Measurements from ENCODE around the gene MROH8. TPM values are rescaled to one million over a fixed set of nuclear protein-coding genes. Genes with fewer than 3 reads are reported as not detected.

Gene MROH8
- polyA plus RNA-seq, 1 donor from 2014 or later = 3.2 TPM

DNA sequence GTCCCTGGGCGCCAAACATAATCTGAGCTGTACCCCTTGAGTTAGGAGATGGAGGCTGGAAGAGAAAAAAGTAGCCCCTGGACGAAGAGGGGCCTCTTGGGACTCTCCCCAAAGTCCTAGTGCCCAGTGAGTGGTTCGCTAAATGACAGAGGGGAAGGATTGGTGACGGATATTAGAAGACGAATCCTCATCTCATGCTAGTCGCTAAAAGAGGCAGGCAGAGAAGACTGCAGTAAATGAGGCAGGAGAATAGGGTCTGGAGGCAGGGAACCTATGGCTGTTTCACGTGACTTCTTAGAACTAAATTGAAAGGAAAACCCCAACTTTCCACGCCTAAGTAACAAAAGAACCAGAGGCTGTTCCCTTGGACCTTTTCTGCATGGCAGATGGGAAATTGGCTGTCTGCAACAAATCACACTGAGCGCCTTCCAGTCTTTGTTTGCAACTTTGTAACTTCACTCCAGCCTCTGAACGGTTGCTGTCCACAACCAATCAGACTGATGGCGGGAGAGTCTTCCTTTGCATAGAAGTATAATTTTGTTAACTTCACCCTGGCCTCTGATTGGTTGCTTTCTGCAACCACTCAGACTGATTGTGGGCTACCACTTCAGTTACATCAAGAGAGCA, 82.8 kb downstream of the MROH8 start:
- Histone ChIP-seq H3K36me3 (ENCODE audit: insufficient read depth, low read length) (no peaks in the 10 kb centered on the region), H3F3A (ENCODE audit: insufficient read depth, low read length, poor library complexity, severe bottlenecking) (no peaks in the 10 kb centered on the region), H3K4me2 (ENCODE audit: low read length) (no peak overlapping the region), H3K4me3 (ENCODE audit: low read length) (peak overlapping the region; percentile 88), H3K27ac (ENCODE audit: low read length) (no peak overlapping the region), H3K27me3 (ENCODE audit: insufficient read depth, low read depth, low read length) (no peaks in the 10 kb centered on the region), H4K20me1 (ENCODE audit: insufficient read depth) (no peaks in the 10 kb centered on the region), H3K9me3 (ENCODE audit: low read length) (no peaks in the 10 kb centered on the region), H3K9ac (ENCODE audit: low read length) (peak overlapping the region; percentile 78), H3K79me2 (replicated peaks; ENCODE audit: insufficient read depth, low read length) (peaks cover 6% of the 10 kb centered on the region), H3K9me2 (ENCODE audit: insufficient read depth, low read length) (no peaks in the 10 kb centered on the region), H2AFZ (ENCODE audit: low read depth, low read length) (peak overlapping the region; percentile 91)
- TF ChIP-seq MXI1 (conservative IDR thresholded peaks at IDR 0.05; ENCODE audit: poor library complexity, severe bottlenecking) = no peak
- no peak for TF ChIP-seq POLR2AphosphoS5 (IDR thresholded peaks at IDR 0.05)
- no peak for TF ChIP-seq SMC3 (conservative IDR thresholded peaks at IDR 0.05; ENCODE audit: poor library complexity)
- no peak for TF ChIP-seq RAD21 (conservative IDR thresholded peaks at IDR 0.05)
- no peak for TF ChIP-seq EZH2 (IDR thresholded peaks at IDR 0.05; ENCODE audit: borderline replicate concordance, insufficient read depth, low read length, poor library complexity, severe bottlenecking)
- no peak for TF ChIP-seq EP300 (conservative IDR thresholded peaks at IDR 0.05; ENCODE audit: poor library complexity, severe bottlenecking)

DNA sequence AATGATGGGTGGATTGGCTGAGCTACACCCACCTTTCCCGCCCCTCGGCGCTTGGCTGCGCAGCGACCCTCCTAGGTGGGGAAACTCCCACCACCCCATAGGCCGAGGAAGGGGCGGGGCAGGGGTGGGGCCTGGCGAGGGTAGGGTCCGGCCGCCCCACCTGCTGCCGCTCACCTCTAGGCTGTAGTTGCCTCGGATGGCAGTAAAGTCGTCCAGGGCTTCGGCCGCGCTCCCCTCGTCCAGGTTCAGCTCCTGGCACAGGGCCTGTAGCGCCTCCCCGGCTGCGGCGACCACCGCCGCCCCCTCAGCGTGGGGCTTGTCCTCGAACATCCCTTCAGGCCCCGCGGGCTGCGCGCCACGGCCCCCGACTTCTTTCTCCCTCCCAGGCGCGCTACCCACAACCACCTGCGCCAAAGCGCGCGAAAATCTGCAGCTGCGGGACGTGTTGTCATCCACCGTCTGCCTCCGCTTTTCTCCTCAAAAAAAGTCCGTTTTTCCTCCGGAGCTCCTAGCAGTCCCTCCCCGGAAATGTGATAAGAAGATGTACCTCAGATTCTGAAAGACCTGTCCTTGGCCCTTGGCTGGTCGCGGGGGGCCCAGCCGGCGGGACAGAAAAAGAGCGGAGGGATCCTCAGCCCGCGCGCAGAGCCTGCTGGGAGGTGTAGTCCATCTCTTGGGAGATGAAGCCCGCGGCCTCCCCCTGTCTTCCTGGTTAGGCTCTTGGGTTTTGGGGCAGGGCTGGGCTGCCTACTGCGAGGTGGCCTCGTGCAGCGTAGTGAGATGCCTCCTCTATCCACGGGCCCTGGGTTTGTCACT, 83.5 kb downstream of the MROH8 start, which contains the start of gene RBL1:
TSS of gene RBL1 (minus strand) at position 399 of the 816 bp plus-strand sequence. CDS start at position 330, 69 bp downstream.
- Histone ChIP-seq H3K4me2 (ENCODE audit: low read length) (peak within 1 kb of the TSS; percentile 79), H3F3A (ENCODE audit: insufficient read depth, low read length, poor library complexity, severe bottlenecking) (no peaks in the 10 kb centered on the region), H2AFZ (ENCODE audit: low read depth, low read length) (peak within 1 kb of the TSS; percentile 91), H3K9ac (ENCODE audit: low read length) (peak within 1 kb of the TSS; percentile 78), H3K36me3 (ENCODE audit: insufficient read depth, low read length) (no peaks in the 10 kb centered on the region), H3K79me2 (replicated peaks; ENCODE audit: insufficient read depth, low read length) (peaks cover 6% of the 10 kb centered on the region), H3K4me3 (ENCODE audit: low read length) (peak within 1 kb of the TSS; percentile 88), H4K20me1 (ENCODE audit: insufficient read depth) (no peaks in the 10 kb centered on the region), H3K9me3 (ENCODE audit: low read length) (no peaks in the 10 kb centered on the region), H3K27ac (ENCODE audit: low read length) (peak within 1 kb of the TSS; percentile 65), H3K9me2 (ENCODE audit: insufficient read depth, low read length) (no peaks in the 10 kb centered on the region), H3K27me3 (ENCODE audit: insufficient read depth, low read depth, low read length) (no peaks in the 10 kb centered on the region)
- TF ChIP-seq, protein P1, sequence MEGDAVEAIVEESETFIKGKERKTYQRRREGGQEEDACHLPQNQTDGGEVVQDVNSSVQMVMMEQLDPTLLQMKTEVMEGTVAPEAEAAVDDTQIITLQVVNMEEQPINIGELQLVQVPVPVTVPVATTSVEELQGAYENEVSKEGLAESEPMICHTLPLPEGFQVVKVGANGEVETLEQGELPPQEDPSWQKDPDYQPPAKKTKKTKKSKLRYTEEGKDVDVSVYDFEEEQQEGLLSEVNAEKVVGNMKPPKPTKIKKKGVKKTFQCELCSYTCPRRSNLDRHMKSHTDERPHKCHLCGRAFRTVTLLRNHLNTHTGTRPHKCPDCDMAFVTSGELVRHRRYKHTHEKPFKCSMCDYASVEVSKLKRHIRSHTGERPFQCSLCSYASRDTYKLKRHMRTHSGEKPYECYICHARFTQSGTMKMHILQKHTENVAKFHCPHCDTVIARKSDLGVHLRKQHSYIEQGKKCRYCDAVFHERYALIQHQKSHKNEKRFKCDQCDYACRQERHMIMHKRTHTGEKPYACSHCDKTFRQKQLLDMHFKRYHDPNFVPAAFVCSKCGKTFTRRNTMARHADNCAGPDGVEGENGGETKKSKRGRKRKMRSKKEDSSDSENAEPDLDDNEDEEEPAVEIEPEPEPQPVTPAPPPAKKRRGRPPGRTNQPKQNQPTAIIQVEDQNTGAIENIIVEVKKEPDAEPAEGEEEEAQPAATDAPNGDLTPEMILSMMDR (IDR thresholded peaks at IDR 0.05; ENCODE audit: poor library complexity, severe bottlenecking) = peak; percentile 64
- TF ChIP-seq RAD21 (conservative IDR thresholded peaks at IDR 0.05) (no peak), MXI1 (conservative IDR thresholded peaks at IDR 0.05; ENCODE audit: poor library complexity, severe bottlenecking) (peak; percentile 83), TAF1 (IDR thresholded peaks at IDR 0.05; ENCODE audit: low read depth) (peak; percentile 42), SMC3 (conservative IDR thresholded peaks at IDR 0.05; ENCODE audit: poor library complexity) (peak; percentile 36), POLR2AphosphoS5 (IDR thresholded peaks at IDR 0.05) (peak; percentile 72), EP300 (conservative IDR thresholded peaks at IDR 0.05; ENCODE audit: poor library complexity, severe bottlenecking) (peak; percentile 74), EZH2 (IDR thresholded peaks at IDR 0.05; ENCODE audit: borderline replicate concordance, insufficient read depth, low read length, poor library complexity, severe bottlenecking) (no peak)
- TF ChIP-seq, protein P2, sequence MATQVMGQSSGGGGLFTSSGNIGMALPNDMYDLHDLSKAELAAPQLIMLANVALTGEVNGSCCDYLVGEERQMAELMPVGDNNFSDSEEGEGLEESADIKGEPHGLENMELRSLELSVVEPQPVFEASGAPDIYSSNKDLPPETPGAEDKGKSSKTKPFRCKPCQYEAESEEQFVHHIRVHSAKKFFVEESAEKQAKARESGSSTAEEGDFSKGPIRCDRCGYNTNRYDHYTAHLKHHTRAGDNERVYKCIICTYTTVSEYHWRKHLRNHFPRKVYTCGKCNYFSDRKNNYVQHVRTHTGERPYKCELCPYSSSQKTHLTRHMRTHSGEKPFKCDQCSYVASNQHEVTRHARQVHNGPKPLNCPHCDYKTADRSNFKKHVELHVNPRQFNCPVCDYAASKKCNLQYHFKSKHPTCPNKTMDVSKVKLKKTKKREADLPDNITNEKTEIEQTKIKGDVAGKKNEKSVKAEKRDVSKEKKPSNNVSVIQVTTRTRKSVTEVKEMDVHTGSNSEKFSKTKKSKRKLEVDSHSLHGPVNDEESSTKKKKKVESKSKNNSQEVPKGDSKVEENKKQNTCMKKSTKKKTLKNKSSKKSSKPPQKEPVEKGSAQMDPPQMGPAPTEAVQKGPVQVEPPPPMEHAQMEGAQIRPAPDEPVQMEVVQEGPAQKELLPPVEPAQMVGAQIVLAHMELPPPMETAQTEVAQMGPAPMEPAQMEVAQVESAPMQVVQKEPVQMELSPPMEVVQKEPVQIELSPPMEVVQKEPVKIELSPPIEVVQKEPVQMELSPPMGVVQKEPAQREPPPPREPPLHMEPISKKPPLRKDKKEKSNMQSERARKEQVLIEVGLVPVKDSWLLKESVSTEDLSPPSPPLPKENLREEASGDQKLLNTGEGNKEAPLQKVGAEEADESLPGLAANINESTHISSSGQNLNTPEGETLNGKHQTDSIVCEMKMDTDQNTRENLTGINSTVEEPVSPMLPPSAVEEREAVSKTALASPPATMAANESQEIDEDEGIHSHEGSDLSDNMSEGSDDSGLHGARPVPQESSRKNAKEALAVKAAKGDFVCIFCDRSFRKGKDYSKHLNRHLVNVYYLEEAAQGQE (IDR thresholded peaks at IDR 0.05; ENCODE audit: borderline replicate concordance) = no peak
